Measurements from ENCODE around the gene KLHL22.
"Not testable (repeated sequence)": the region's sequence is repeated elsewhere in the genome, so short reads cannot be mapped to it uniquely, and the experiment has no call there.

The KLHL22 gene

GRCh38 chr22:20494978-20495860, at the start of gene KLHL22:
KLHL22 (minus strand) TSS chr22:20495795; CDS start chr22:20489211, 6,584 bp downstream.
- DNase-seq (ENCODE audit: low read depth) = no peak

- not testable (repeated sequence) for DNase-seq (ENCODE audit: low read depth)
Observed at GRCh38 chr22:20545318-20545634, 49.7 kb upstream of the KLHL22 start.

- no peak for DNase-seq (ENCODE audit: low read depth)
Observed at GRCh38 chr22:20542736-20543135, 47.1 kb upstream of the KLHL22 start.

- no peak for DNase-seq (ENCODE audit: low read depth)
Observed at GRCh38 chr22:20542055-20542454, 46.5 kb upstream of the KLHL22 start.

GRCh38 chr22:20538875-20539274, 43.3 kb upstream of the KLHL22 start:
- DNase-seq (ENCODE audit: low read depth) = not testable (repeated sequence)

- no peak for DNase-seq (ENCODE audit: low read depth)
Observed at GRCh38 chr22:20537983-20538382, 42.4 kb upstream of the KLHL22 start.

- no peak for DNase-seq (ENCODE audit: low read depth)
Observed at GRCh38 chr22:20537325-20537756, 41.7 kb upstream of the KLHL22 start.

GRCh38 chr22:20536590-20537324, 41.2 kb upstream of the KLHL22 start:
- DNase-seq (ENCODE audit: low read depth) = no peak

- DNase-seq (ENCODE audit: low read depth) = no peak
Observed at GRCh38 chr22:20533879-20534265, 38.3 kb upstream of the KLHL22 start.

GRCh38 chr22:20533095-20533878, 37.7 kb upstream of the KLHL22 start:
- no peak for DNase-seq (ENCODE audit: low read depth)

- no peak for DNase-seq (ENCODE audit: low read depth)
Observed at GRCh38 chr22:20532256-20532993, 36.8 kb upstream of the KLHL22 start.

- DNase-seq (ENCODE audit: low read depth) = no peak
Observed at GRCh38 chr22:20531404-20532201, 36.0 kb upstream of the KLHL22 start.

GRCh38 chr22:20531154-20531403, 35.5 kb upstream of the KLHL22 start:
- DNase-seq (ENCODE audit: low read depth) = no peak

- DNase-seq (ENCODE audit: low read depth) = no peak
Observed at GRCh38 chr22:20530368-20531153, 35.0 kb upstream of the KLHL22 start.

- DNase-seq (ENCODE audit: low read depth) = no peak
Observed at GRCh38 chr22:20528405-20528978, 32.9 kb upstream of the KLHL22 start.

- DNase-seq (ENCODE audit: low read depth) = no peak
Observed at GRCh38 chr22:20526628-20527355, 31.2 kb upstream of the KLHL22 start.

- DNase-seq (ENCODE audit: low read depth) = no peak
Observed at GRCh38 chr22:20526305-20526627, 30.7 kb upstream of the KLHL22 start.

- no peak for DNase-seq (ENCODE audit: low read depth)
Observed at GRCh38 chr22:20525048-20525447, 29.5 kb upstream of the KLHL22 start.

GRCh38 chr22:20524004-20524481, 28.4 kb upstream of the KLHL22 start:
- no peak for DNase-seq (ENCODE audit: low read depth)

All from stimulated activated CD8-positive, alpha-beta memory T cell treated with anti-CD3 and anti-CD28 coated beads, Interleukin-15, amount 100 ng/mL, for 1 hour (primary cell).